Heart left ventricle (tissue), 16 donors: ENCODE data around the gene TPPP3. TPM values are rescaled to one million over a fixed set of nuclear protein-coding genes. Genes with fewer than 3 reads are reported as not detected.

Experiments
- ATAC-seq, 4 donors: fragments of 200-7000 bp; cut with Tn5 transposase; one replicate each; pipeline ENCODE4 v1.9.1; 2020 to 2022; ENCODE audit warnings: moderate library complexity in 4 of 4, mild to moderate bottlenecking in 3 of 4, moderate number of reproducible peaks in 1 of 4
- DNase-seq, 5 donors: peaks; one replicate each; pipeline ENCODE4 v3.0.0-alpha.2; 2020
- H3K27ac ChIP-seq, 12 donors: fragments of 200-600 bp; sonication (generic) in 4 of 12; one replicate each; pipeline versions ENCODE4 v1.5.0 to v1.8.0; 2016 to 2022; ENCODE audit warnings: mild to moderate bottlenecking in 2 of 12
- H3K27me3 ChIP-seq, 9 donors: fragments of 200-600 bp; sonication (generic) in 2 of 9; one replicate each; pipeline versions ENCODE4 v1.5.1 to v1.8.0; 2016 to 2022; ENCODE audit warnings: mild to moderate bottlenecking in 3 of 9
- H3K36me3 ChIP-seq, 9 donors: fragments of 200-600 bp; sonication (generic) in 2 of 9; one replicate each; pipeline versions ENCODE4 v1.5.0 to v1.8.0; 2018 to 2022; ENCODE audit warnings: mild to moderate bottlenecking in 2 of 9
- H3K4me1 ChIP-seq, 12 donors: fragments of 200-600 bp; sonication (generic) in 4 of 12; one replicate each; pipeline versions ENCODE4 v1.5.0 to v1.8.0; 2016 to 2022; ENCODE audit warnings: mild to moderate bottlenecking in 3 of 12
- H3K4me3 ChIP-seq, 12 donors: fragments of 200-600 bp; sonication (generic) in 4 of 12; one replicate each; pipeline versions ENCODE4 v1.5.0 to v1.8.0; 2017 to 2022; ENCODE audit warnings: mild to moderate bottlenecking in 9 of 12, moderate library complexity in 4 of 12
- H3K9me3 ChIP-seq, 12 donors: fragments of 200-600 bp; sonication (generic) in 4 of 12; one replicate each; pipeline versions ENCODE4 v1.5.0 to v1.8.0; 2016 to 2022; ENCODE audit warnings: mild to moderate bottlenecking in 1 of 12
- CTCF ChIP-seq, 12 donors: fragments of 200-600 bp; sonication (generic) in 4 of 12; IDR thresholded peaks; one replicate each; pipeline versions ENCODE4 v1.5.0 to v1.8.0; 2018 to 2022; ENCODE audit warnings: antibody characterized with exemption in 12 of 12, mild to moderate bottlenecking in 5 of 12
- POLR2A ChIP-seq, 2 donors: fragments of 450-650 bp; IDR thresholded peaks; one replicate each; pipeline ENCODE4 v1.6.1; 2017; ENCODE audit warnings: antibody characterized with exemption in 2 of 2, mild to moderate bottlenecking in 2 of 2, moderate library complexity in 2 of 2
- WGBS, 4 donors: extraction: QIAGEN DNeasy Blood & Tissue Kit in 2 of 4; methylation state at CpG; one replicate each; pipeline versions ENCODE4 v1.1.5 to v1.1.7; 2013 to 2018; 5-methylcytosine and 5-hydroxymethylcytosine counted together
- intact Hi-C, 10 donors: fragments of 100-400 bp; cut with DNase I; formaldehyde crosslinking; loops; one replicate each; pipeline versions ENCODE4 v1.11.1 to v1.14.2; 2022
- polyA plus RNA-seq, 2 donors: library from polyadenylated mRNA; stranded (reverse); fragments of 200-250 nt; gene quantifications; one replicate each; pipeline ENCODE4 v1.2.3, GENCODE V29; 2013
- total RNA-seq, 9 donors: library from RNA; depleted of rRNA in 2 of 9; stranded (reverse); fragments of >200 nt in 2 of 9; fragmentation: NEBNext Ultra II Directional in 3 of 9; extraction: Animal tissue kit (Norgen Biotek cat#: 25700) in 3 of 9; gene quantifications; one replicate each; pipeline versions ENCODE4 v1.1.0 to v1.2.4, GENCODE V29; 2016 to 2023
- donor health status: ischemic (EF 13 %, LVEDD 7.1; RV severe dilation, severe dysfunction).
- donor health status: healthy with polysubstance abuse.
- donor health status: DM: no; HTN: yes; CAD: no.
- donor health status: DM: no; HTN: no; CAD: no.
- donor health status: ischemic (EF 25% LVEDD 6.9; RV normal size, moderate dysfunction).
- donor health status: ischemic (EF 25% LVEDD 5.7; RV mildly dilated, moderate dysfunction).
- donor health status: healthy.
- donor health status: DM: yes; HTN: yes; CAD: no.
- donor health status: ischemic (EF 35%, LVEDD 5.7; RV mildly dilated, moderate dysfunction).
- donor health status: nonischemic (EF 11% LVEDD 7.7; RV severe dilation, severe dysfunction).
- donor health status: DM: yes; HTN: yes; CAD: no.
- donor health status: PGD.
- donor health status: ischemic (EF 29% LVEDD 5.4; RV normal size, mild dysfunction).
- donor health status: nonischemic (EF 23%, LVEDD 6.1; RV moderate dilation, normal function).

The TPPP3 gene
- total and polyA plus RNA-seq, 11 donors = 7.0 to 20.1 (median 10.3) TPM

GRCh38 chr16:67400901-67401300, 7.6 kb upstream of the TPPP3 start:
- H3K4me3 ChIP-seq = no peak overlapping the region
- H3K27ac ChIP-seq = no peak overlapping the region
- ATAC-seq (no peak), DNase-seq (no peak)
- peaks cover 4 to 49% (median 25%) of the 10 kb centered on the region in 12 donors for H3K4me1 ChIP-seq
- H3K36me3 ChIP-seq = no peaks in the 10 kb centered on the region
- WGBS, 4 donors = 92 to 97% (median 96%) methylated on average over 13 to 14 of the region's 14 CpGs
- H3K9me3 ChIP-seq = no peaks in the 10 kb centered on the region
- no peak for TF ChIP-seq POLR2A (IDR thresholded peaks at IDR 0.05)
- no peak for TF ChIP-seq CTCF (IDR thresholded peaks at IDR 0.05)
- intact Hi-C loops = no loop called here
- H3K27me3 ChIP-seq = peaks cover 0 to 2% (median 0%) of the 10 kb centered on the region in 9 donors

GRCh38 chr16:67399749-67400704, 6.7 kb upstream of the TPPP3 start:
- Histone ChIP-seq H3K27ac (no peak overlapping the region), H3K4me1 (peaks cover 5 to 49% (median 28%) of the 10 kb centered on the region in 12 donors), H3K27me3 (peaks cover 0 to 11% (median 0%) of the 10 kb centered on the region in 9 donors), H3K4me3 (no peak overlapping the region), H3K36me3 (no peaks in the 10 kb centered on the region), H3K9me3 (no peaks in the 10 kb centered on the region)
- DNase-seq = no peak
- no peak for ATAC-seq
- intact Hi-C loops = loop anchor here in 8 of 10 donors (5.0 to 10.0 kb wide), 5 partner anchors 55 to 138 kb away; partner anchors contain the start of gene PLEKHG4 (in 1 of the 8)
- WGBS, 4 donors = 78 to 84% (median 79%) methylated on average over 11 to 19 of the region's 19 CpGs
- TF ChIP-seq POLR2A (IDR thresholded peaks at IDR 0.05) (no peak), CTCF (IDR thresholded peaks at IDR 0.05) (peak in 4 of 12 donors; percentile 1 to 15 (median 9))

- Histone ChIP-seq H3K27ac (peak overlapping the region in 2 of 12 donors; percentile 64 to 78), H3K36me3 (no peaks in the 10 kb centered on the region), H3K4me1 (peaks cover 5 to 56% (median 32%) of the 10 kb centered on the region in 12 donors), H3K4me3 (peak overlapping the region in 7 of 12 donors; percentile 8 to 40 (median 27)), H3K27me3 (peaks cover 0 to 13% (median 0%) of the 10 kb centered on the region in 9 donors), H3K9me3 (no peaks in the 10 kb centered on the region)
- intact Hi-C loops = loop anchor here in 8 of 10 donors (5.0 to 10.0 kb wide), 5 partner anchors 54 to 137 kb away; partner anchors contain the start of gene PLEKHG4 (in 1 of the 8)
- peak; percentile 65 to 86 (median 74) for TF ChIP-seq CTCF (IDR thresholded peaks at IDR 0.05)
- TF ChIP-seq POLR2A (IDR thresholded peaks at IDR 0.05) = no peak
- 16 to 29% (median 23%) methylated on average over 24 to 42 of the region's 42 CpGs for WGBS, 4 donors
- peak in 3 of 4 donors; percentile 40 to 46 (median 45) for ATAC-seq
- DNase-seq = peak in 3 of 5 donors; percentile 45 to 82 (median 65)
Observed at GRCh38 chr16:67399218-67399733, 6.0 kb upstream of the TPPP3 start.
